ENCODE measurements around the gene SOX21.
"Not testable (repeated sequence)": the region's sequence is repeated elsewhere in the genome, so short reads cannot be mapped to it uniquely, and the experiment has no call there.

SOX21 gene

DNA sequence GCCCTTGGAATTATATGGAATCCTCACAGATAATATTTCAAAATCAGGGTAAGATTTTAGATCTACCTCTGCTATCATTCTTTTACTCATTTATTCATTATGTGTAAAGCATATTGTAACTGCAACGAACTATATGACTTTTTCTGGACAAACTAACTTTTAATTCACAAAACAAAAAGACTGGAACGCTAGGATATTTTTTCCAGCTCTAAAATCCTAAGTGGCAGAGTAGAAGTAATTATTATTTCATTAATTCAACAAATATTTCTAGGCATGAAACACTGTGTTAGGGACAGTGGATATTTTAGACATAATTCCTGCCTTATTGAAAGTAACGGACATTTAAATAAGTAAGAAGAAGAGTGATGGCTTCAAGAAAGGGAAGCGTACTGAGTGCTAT lies 26.9 kb upstream of the SOX21 start:
- no peak for DNase-seq (ENCODE audit: low read depth)
- TF ChIP-seq, protein P1, sequence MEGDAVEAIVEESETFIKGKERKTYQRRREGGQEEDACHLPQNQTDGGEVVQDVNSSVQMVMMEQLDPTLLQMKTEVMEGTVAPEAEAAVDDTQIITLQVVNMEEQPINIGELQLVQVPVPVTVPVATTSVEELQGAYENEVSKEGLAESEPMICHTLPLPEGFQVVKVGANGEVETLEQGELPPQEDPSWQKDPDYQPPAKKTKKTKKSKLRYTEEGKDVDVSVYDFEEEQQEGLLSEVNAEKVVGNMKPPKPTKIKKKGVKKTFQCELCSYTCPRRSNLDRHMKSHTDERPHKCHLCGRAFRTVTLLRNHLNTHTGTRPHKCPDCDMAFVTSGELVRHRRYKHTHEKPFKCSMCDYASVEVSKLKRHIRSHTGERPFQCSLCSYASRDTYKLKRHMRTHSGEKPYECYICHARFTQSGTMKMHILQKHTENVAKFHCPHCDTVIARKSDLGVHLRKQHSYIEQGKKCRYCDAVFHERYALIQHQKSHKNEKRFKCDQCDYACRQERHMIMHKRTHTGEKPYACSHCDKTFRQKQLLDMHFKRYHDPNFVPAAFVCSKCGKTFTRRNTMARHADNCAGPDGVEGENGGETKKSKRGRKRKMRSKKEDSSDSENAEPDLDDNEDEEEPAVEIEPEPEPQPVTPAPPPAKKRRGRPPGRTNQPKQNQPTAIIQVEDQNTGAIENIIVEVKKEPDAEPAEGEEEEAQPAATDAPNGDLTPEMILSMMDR (IDR thresholded peaks at IDR 0.05; ENCODE audit: insufficient read depth, low read depth, low read length, missing control alignments) = no peak
- no peak overlapping the region for H3K4me3 ChIP-seq (ENCODE audit: low read length)

DNA sequence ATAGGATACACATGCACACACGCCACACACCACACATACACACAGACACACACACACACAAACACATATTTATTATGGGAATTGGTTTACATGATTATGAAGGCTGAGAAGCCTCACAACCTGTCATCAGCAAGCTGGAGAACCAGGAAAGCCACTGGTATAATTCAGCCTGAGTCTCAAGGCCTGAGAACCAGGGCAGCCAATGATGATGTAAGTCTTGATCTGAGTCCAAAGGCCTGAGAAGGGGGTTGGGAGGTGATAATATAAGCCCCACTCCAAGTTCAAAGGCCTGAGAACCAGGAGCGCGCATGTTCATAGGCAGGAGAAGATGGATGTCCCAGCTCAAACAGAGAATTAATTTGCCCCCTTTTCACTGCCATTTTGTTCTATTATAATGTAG lies 18.7 kb upstream of the SOX21 start:
- no peak overlapping the region for H3K4me3 ChIP-seq (ENCODE audit: low read length)
- DNase-seq (ENCODE audit: low read depth) = no peak
- TF ChIP-seq, protein P1 (IDR thresholded peaks at IDR 0.05; ENCODE audit: insufficient read depth, low read depth, low read length, missing control alignments) = no peak

DNA sequence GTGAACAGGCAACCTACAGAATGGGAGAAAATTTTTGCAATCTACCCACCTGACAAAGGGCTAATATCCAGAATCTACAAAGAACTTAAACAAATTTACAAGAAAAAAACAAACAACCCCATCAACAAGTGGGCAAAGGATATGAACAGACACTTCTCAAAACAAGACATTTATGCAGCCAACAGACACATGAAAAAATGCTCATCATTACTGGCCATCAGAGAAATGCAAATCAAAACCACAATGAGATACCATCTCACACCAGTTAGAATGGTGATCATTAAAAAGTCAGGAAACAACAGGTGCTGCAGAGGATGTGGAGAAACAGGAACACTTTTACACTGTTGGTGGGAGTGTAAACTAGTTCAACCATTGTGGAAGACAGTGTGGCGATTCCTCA lies 17.6 kb upstream of the SOX21 start:
- not testable (repeated sequence) for H3K4me3 ChIP-seq (ENCODE audit: low read length); DNase-seq (ENCODE audit: low read depth)

DNA sequence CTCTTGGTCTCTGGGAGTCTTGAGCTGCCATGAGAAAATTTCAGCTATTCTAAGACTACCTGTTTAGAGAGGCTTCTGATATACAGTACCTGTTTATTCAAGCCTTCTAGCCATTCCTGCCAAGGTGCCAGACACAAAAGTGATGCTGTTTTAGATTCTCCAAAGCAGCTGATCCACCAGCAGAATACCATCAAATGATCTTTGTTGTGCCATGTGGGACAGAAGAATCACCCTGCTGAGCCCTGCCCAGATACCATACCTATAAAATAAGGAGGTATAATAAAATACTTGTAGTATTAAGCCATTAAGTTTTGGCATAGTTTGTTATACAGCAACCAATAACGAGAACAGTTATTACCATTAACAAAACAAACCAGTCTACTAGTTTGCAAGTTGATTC lies 14.1 kb upstream of the SOX21 start:
- no peak overlapping the region for H3K4me3 ChIP-seq (ENCODE audit: low read length)
- no peak for DNase-seq (ENCODE audit: low read depth)
- TF ChIP-seq, protein P1 (IDR thresholded peaks at IDR 0.05; ENCODE audit: insufficient read depth, low read depth, low read length, missing control alignments) = no peak

DNA sequence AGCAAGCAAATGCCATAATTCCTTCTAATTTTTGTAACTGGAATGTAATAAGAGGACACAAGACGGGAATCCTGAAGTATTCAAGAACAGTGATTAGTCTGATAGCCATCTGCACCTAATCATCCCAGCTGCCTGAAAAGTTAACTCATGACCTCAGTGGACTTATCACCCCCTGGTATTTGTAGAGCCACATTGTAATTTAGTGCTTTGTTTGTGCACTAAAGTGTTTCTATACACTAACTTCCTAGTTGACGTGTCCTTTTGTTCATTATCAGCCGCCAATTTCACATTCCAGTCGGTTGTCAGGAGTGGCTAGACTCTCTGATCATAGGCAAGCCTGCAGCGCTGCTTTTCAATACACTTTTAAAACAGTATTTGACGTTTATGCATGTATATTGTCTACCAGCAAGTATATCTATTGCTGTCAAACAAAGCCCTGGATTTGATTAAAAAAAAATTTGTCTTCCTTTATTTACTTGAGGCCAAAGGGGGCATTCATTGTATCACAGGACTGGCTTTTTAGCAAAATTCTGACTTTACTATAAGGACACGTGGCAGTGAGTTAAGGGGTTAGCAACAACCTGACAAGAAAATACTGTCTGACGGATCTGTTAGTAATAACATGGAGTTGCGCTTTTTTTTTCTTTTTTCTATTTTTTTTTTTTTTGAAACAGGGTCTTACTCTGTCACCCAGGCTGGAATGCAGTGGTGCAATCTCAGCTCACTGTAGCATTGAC lies 10.4 kb upstream of the SOX21 start:
- TF ChIP-seq, protein P1 (IDR thresholded peaks at IDR 0.05; ENCODE audit: insufficient read depth, low read depth, low read length, missing control alignments) = no peak
- no peak overlapping the region for H3K4me3 ChIP-seq (ENCODE audit: low read length)
- no peak for DNase-seq (ENCODE audit: low read depth)

DNA sequence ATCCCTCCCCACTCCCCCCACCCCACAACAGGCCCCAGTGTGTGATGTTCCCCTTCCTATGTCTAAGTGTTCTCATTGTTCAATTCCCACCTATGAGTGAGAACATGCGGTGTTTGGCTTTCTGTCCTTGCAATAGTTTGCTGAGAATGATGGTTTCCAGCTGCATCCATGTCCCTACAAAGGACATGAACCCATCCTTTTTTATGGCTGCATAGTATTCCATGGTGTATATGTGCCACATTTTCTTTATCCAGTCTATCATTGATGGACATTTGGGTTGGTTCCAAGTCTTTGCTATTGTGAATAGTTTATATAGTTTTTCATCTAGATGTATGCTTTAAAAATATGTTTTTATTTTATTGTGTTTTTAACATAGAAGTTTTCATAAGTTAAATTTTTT lies 6.4 kb upstream of the SOX21 start:
- not testable (repeated sequence) for H3K4me3 ChIP-seq (ENCODE audit: low read length); DNase-seq (ENCODE audit: low read depth)

DNA sequence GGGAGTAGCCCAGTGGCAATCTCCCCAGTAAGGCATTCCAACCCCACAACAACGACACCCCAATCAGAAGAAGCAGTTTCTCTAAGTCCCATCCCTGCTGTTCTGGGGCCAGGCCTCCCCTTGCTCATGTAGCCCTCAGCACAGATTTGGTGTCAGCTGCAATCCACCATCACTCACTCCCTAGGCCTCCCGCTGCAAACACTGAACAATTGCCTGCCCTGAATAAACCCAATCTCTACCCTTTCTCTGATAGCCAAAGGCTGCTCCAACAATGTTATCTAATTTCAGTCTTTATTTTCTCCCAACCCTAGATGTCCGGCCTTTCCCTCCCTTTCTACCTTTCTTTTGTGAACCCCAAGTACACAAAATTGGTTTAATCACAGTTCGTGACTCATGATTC lies 5.6 kb upstream of the SOX21 start:
- TF ChIP-seq, protein P1 (IDR thresholded peaks at IDR 0.05; ENCODE audit: insufficient read depth, low read depth, low read length, missing control alignments) = no peak
- no peak for DNase-seq (ENCODE audit: low read depth)

DNA sequence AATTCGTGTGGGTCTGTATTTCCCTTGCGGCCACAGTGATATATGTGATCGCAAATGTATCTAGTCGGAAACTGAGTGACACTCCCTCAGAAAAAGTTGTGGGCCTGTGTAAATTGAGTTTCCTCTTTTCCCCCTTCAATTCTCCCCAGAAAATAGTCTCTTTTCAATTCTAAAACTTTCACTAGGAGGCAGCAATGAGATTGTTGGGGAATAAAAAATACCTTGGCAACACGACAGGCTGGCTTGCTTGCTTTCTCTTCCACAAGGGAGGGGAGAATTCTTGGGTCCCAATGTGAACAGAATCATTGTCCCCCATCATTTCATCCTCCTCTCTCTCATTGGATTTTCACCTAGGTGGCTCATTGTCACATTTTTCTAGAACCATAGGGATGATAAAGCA lies 3.7 kb upstream of the SOX21 start:
- no peak for DNase-seq (ENCODE audit: low read depth)
- H3K4me3 ChIP-seq (ENCODE audit: low read length) = no peak overlapping the region
- TF ChIP-seq, protein P1 (IDR thresholded peaks at IDR 0.05; ENCODE audit: insufficient read depth, low read depth, low read length, missing control alignments) = peak; percentile 38

More for the DNA sequence above, 5.6 kb upstream of the SOX21 start:
- no peak overlapping the region for H3K4me3 ChIP-seq (ENCODE audit: low read length)
